Measurements from ENCODE around the gene ZNF221. TPM values are rescaled to one million over a fixed set of nuclear protein-coding genes. Genes with fewer than 3 reads are reported as not detected.

The ZNF221 gene
- total RNA-seq, 1 experiment from 2014 or later = 4.6 TPM

- peak; percentile 18 for DNase-seq (ENCODE audit: low read depth)
Measured at GRCh38 chr19:43957891-43958290, 6.9 kb downstream of the ZNF221 start.

- DNase-seq (ENCODE audit: low read depth) = no peak
Measured at GRCh38 chr19:43960411-43960810, 9.4 kb downstream of the ZNF221 start.

- peak; percentile 5 for DNase-seq (ENCODE audit: low read depth)
Measured at GRCh38 chr19:43966079-43966694, 15.2 kb downstream of the ZNF221 start.

GRCh38 chr19:43976732-43977131 is 25.7 kb downstream of the ZNF221 start:
- DNase-seq (ENCODE audit: low read depth) = no peak

- DNase-seq (ENCODE audit: low read depth) = no peak
Measured at GRCh38 chr19:43983544-43983911, 32.5 kb downstream of the ZNF221 start.

GRCh38 chr19:43983912-43984686 is 33.1 kb downstream of the ZNF221 start, which contains the start of gene ZNF155:
TSS of gene ZNF155 (plus strand) at chr19:43984188. CDS start at chr19:43988544, 4,356 bp downstream.
- DNase-seq (ENCODE audit: low read depth) = peak; percentile 97

GRCh38 chr19:43984687-43985000 is 33.6 kb downstream of the ZNF221 start:
- no peak for DNase-seq (ENCODE audit: low read depth)

- peak; percentile 8 for DNase-seq (ENCODE audit: low read depth)
Measured at GRCh38 chr19:43997631-43998290, 46.7 kb downstream of the ZNF221 start.

GRCh38 chr19:44002212-44002565 is 51.2 kb downstream of the ZNF221 start:
- no peak for DNase-seq (ENCODE audit: low read depth)

- DNase-seq (ENCODE audit: low read depth) = peak; percentile 93
Measured at GRCh38 chr19:44002566-44003460, 51.8 kb downstream of the ZNF221 start, which contains the start of gene ZNF230. TSS of gene ZNF230 (plus strand) at chr19:44002957. CDS start at chr19:44007079, 4,122 bp downstream.

GRCh38 chr19:44003461-44004009 is 52.5 kb downstream of the ZNF221 start:
- DNase-seq (ENCODE audit: low read depth) = no peak

- DNase-seq (ENCODE audit: low read depth) = no peak
Measured at GRCh38 chr19:44005973-44006372, 54.9 kb downstream of the ZNF221 start.

- no peak for DNase-seq (ENCODE audit: low read depth)
Measured at GRCh38 chr19:44007473-44007872, 56.4 kb downstream of the ZNF221 start.

GRCh38 chr19:44010468-44010867 is 59.4 kb downstream of the ZNF221 start:
- DNase-seq (ENCODE audit: low read depth) = no peak

Other genes with a start within 250 kb of the ZNF221 start
- gene IRGC, start 235.2 kb upstream of the ZNF221 start, total RNA-seq (2014; rRNA removed) = not detected in 2 replicates
- gene SMG9, start 196.3 kb upstream of the ZNF221 start, total RNA-seq (2014; rRNA removed) = 17.3 and 18.9 TPM in 2 replicates
- 1.0 and 2.1 TPM in 2 replicates for gene KCNN4, start 170.3 kb upstream of the ZNF221 start, total RNA-seq (2014; rRNA removed)
- not detected in 2 replicates for gene LYPD5, start 148.8 kb upstream of the ZNF221 start, total RNA-seq (2014; rRNA removed)
- gene ZNF283, start 123.9 kb upstream of the ZNF221 start, total RNA-seq (2014; rRNA removed) = 8.2 and 9.6 TPM in 2 replicates
- 1.6 and 1.7 TPM in 2 replicates for gene ZNF404, start 67.3 kb upstream of the ZNF221 start, total RNA-seq (2014; rRNA removed)
- gene ZNF45, start 15.9 kb upstream of the ZNF221 start, total RNA-seq (2014; rRNA removed) = 9.2 and 14.9 TPM in 2 replicates
- gene ZNF155, start 33.0 kb downstream of the ZNF221 start, total RNA-seq (2014; rRNA removed) = 5.5 and 8.3 TPM in 2 replicates
- gene ZNF230, start 51.7 kb downstream of the ZNF221 start, total RNA-seq (2014; rRNA removed) = 2.7 and 4.7 TPM in 2 replicates
- gene ZNF222, start 74.2 kb downstream of the ZNF221 start, total RNA-seq (2014; rRNA removed) = 3.8 and 5.7 TPM in 2 replicates
- 4.9 and 8.4 TPM in 2 replicates for gene ZNF223, start 100.8 kb downstream of the ZNF221 start, total RNA-seq (2014; rRNA removed)
- 2.6 and 3.0 TPM in 2 replicates for gene ZNF284, start 120.9 kb downstream of the ZNF221 start, total RNA-seq (2014; rRNA removed)
- gene ZNF224, start 143.1 kb downstream of the ZNF221 start, total RNA-seq (2014; rRNA removed) = 14.9 and 17.5 TPM in 2 replicates
- 3.6 and 3.7 TPM in 2 replicates for gene ZNF225, start 162.2 kb downstream of the ZNF221 start, total RNA-seq (2014; rRNA removed)
- gene ZNF234, start 190.3 kb downstream of the ZNF221 start, total RNA-seq (2014; rRNA removed) = 6.1 and 8.2 TPM in 2 replicates
- 22.4 and 24.7 TPM in 2 replicates for gene ZNF226, start 213.9 kb downstream of the ZNF221 start, total RNA-seq (2014; rRNA removed)

Data from LHCN-M2 (cell line).